Liver (tissue), 3 donors: ENCODE results near the gene SPIRE2.

Source experiments
- EGR1 ChIP-seq, 2 donors: IDR thresholded peaks; 2 replicates each; pipeline ENCODE4 v1.6.1; 2016 to 2018; ENCODE audit warnings: antibody characterized with exemption in 2 of 2, low read depth in 2 of 2
- GABPA ChIP-seq, 2 donors: IDR thresholded peaks in 1 of 2; conservative IDR thresholded peaks in 1 of 2; 2 replicates each; pipeline ENCODE4 v1.6.1; 2016; ENCODE audit warnings: antibody characterized with exemption in 2 of 2, mild to moderate bottlenecking in 1 of 2, moderate library complexity in 1 of 2
- JUND ChIP-seq, 2 donors: IDR thresholded peaks; 2 replicates each; pipeline ENCODE4 v1.6.1; 2016; ENCODE audit warnings: antibody characterized with exemption in 2 of 2
- RAD21 ChIP-seq, 2 donors: IDR thresholded peaks; 2 replicates each; pipeline ENCODE4 v1.6.1; 2016; ENCODE audit warnings: antibody characterized with exemption in 2 of 2, mild to moderate bottlenecking in 2 of 2
- RXRA ChIP-seq, 2 donors: IDR thresholded peaks; 2 replicates each; pipeline ENCODE4 v1.6.1; 2017 to 2018; ENCODE audit warnings: antibody characterized with exemption in 2 of 2, mild to moderate bottlenecking in 1 of 2
- TAF1 ChIP-seq: conservative IDR thresholded peaks from 2 replicates; pipeline ENCODE4 v1.6.1; 2016; ENCODE audit warnings: antibody characterized with exemption, mild to moderate bottlenecking
- YY1 ChIP-seq: IDR thresholded peaks from 2 replicates; pipeline ENCODE4 v1.6.1; 2016; ENCODE audit warnings: antibody characterized with exemption, mild to moderate bottlenecking
- TF ChIP-seq, protein P1 (sequence below): fragments of 150-350 bp; IDR thresholded peaks from 2 replicates; pipeline ENCODE4 v1.5.1; 2017; ENCODE audit warnings: improper control_type of control experiment, low read depth, low read length; ENCODE audit not compliant: missing input control
- TF ChIP-seq, protein P2 (sequence below): IDR thresholded peaks from 2 replicates; pipeline ENCODE4 v1.6.1; 2016; ENCODE audit warnings: antibody characterized with exemption, mild to moderate bottlenecking
- TF ChIP-seq, protein P3 (sequence below): IDR thresholded peaks from 2 replicates; pipeline ENCODE4 v1.6.1; 2016; ENCODE audit warnings: antibody characterized with exemption
- TF ChIP-seq, protein P4 (sequence below): IDR thresholded peaks from 2 replicates; pipeline ENCODE4 v1.6.1; 2016; ENCODE audit warnings: antibody characterized with exemption
- donor health status: healthy.
- donor health status: healthy.

DNA sequence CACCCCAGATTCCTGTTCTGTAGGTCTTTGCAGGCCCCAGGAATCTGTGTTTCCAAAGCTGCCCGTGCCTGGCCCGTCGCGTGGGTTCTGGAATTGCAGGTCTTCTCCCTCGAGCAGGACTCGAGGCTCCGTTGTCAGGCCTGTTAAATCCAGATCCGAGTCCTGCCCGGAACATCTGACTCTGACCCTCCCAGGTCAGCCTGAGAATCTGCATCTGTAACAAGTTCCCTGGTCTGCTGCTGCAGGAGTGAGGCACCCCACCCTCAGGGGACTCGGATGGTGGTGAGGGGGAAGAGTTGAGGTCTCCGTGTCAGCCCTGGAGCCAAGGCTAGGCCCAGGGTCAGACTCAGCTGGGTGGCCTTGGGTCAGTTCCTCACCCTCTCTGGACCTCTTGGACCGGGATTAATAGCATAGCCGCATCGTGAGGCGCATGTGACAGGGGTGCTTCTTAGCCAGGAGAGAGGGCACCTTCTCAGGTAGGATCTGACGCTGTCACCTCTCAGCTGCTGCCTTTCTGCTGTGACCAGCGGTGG, 8.8 kb downstream of the SPIRE2 start:
- TF ChIP-seq, protein P1, sequence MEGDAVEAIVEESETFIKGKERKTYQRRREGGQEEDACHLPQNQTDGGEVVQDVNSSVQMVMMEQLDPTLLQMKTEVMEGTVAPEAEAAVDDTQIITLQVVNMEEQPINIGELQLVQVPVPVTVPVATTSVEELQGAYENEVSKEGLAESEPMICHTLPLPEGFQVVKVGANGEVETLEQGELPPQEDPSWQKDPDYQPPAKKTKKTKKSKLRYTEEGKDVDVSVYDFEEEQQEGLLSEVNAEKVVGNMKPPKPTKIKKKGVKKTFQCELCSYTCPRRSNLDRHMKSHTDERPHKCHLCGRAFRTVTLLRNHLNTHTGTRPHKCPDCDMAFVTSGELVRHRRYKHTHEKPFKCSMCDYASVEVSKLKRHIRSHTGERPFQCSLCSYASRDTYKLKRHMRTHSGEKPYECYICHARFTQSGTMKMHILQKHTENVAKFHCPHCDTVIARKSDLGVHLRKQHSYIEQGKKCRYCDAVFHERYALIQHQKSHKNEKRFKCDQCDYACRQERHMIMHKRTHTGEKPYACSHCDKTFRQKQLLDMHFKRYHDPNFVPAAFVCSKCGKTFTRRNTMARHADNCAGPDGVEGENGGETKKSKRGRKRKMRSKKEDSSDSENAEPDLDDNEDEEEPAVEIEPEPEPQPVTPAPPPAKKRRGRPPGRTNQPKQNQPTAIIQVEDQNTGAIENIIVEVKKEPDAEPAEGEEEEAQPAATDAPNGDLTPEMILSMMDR = no peak
- no peak for TF ChIP-seq EGR1 (IDR thresholded peaks at IDR 0.05; ENCODE audit: low read depth in 2 of 2)
- TF ChIP-seq TAF1 = no peak
- TF ChIP-seq YY1 = no peak
- TF ChIP-seq RAD21 (IDR thresholded peaks at IDR 0.05) = no peak
- TF ChIP-seq JUND (IDR thresholded peaks at IDR 0.05) = no peak
- TF ChIP-seq, protein P2, sequence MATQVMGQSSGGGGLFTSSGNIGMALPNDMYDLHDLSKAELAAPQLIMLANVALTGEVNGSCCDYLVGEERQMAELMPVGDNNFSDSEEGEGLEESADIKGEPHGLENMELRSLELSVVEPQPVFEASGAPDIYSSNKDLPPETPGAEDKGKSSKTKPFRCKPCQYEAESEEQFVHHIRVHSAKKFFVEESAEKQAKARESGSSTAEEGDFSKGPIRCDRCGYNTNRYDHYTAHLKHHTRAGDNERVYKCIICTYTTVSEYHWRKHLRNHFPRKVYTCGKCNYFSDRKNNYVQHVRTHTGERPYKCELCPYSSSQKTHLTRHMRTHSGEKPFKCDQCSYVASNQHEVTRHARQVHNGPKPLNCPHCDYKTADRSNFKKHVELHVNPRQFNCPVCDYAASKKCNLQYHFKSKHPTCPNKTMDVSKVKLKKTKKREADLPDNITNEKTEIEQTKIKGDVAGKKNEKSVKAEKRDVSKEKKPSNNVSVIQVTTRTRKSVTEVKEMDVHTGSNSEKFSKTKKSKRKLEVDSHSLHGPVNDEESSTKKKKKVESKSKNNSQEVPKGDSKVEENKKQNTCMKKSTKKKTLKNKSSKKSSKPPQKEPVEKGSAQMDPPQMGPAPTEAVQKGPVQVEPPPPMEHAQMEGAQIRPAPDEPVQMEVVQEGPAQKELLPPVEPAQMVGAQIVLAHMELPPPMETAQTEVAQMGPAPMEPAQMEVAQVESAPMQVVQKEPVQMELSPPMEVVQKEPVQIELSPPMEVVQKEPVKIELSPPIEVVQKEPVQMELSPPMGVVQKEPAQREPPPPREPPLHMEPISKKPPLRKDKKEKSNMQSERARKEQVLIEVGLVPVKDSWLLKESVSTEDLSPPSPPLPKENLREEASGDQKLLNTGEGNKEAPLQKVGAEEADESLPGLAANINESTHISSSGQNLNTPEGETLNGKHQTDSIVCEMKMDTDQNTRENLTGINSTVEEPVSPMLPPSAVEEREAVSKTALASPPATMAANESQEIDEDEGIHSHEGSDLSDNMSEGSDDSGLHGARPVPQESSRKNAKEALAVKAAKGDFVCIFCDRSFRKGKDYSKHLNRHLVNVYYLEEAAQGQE = no peak
- TF ChIP-seq, protein P3, sequence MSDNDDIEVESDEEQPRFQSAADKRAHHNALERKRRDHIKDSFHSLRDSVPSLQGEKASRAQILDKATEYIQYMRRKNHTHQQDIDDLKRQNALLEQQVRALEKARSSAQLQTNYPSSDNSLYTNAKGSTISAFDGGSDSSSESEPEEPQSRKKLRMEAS = no peak
- no peak for TF ChIP-seq GABPA (IDR thresholded peaks at IDR 0.05 in 1 of 2, conservative IDR thresholded peaks at IDR 0.05 in 1 of 2)
- TF ChIP-seq, protein P4, sequence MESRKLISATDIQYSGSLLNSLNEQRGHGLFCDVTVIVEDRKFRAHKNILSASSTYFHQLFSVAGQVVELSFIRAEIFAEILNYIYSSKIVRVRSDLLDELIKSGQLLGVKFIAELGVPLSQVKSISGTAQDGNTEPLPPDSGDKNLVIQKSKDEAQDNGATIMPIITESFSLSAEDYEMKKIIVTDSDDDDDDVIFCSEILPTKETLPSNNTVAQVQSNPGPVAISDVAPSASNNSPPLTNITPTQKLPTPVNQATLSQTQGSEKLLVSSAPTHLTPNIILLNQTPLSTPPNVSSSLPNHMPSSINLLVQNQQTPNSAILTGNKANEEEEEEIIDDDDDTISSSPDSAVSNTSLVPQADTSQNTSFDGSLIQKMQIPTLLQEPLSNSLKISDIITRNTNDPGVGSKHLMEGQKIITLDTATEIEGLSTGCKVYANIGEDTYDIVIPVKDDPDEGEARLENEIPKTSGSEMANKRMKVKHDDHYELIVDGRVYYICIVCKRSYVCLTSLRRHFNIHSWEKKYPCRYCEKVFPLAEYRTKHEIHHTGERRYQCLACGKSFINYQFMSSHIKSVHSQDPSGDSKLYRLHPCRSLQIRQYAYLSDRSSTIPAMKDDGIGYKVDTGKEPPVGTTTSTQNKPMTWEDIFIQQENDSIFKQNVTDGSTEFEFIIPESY = no peak
- no peak for TF ChIP-seq RXRA (IDR thresholded peaks at IDR 0.05)
